Activated CD8-positive, alpha-beta memory T cell treated with anti-CD3 and anti-CD28 coated beads, Interleukin-2, amount 50 U/mL, for 24 hours (primary cell): ENCODE measurements around the gene TMEM181.
"Not testable (repeated sequence)": the region's sequence is repeated elsewhere in the genome, so short reads cannot be mapped to it uniquely, and the experiment has no call there.

ENCODE experiments used
- DNase-seq: peaks from one replicate; pipeline ENCODE4 v3.0.0-alpha.2; 2020; ENCODE audit errors: extremely low read depth

TMEM181 gene

DNA sequence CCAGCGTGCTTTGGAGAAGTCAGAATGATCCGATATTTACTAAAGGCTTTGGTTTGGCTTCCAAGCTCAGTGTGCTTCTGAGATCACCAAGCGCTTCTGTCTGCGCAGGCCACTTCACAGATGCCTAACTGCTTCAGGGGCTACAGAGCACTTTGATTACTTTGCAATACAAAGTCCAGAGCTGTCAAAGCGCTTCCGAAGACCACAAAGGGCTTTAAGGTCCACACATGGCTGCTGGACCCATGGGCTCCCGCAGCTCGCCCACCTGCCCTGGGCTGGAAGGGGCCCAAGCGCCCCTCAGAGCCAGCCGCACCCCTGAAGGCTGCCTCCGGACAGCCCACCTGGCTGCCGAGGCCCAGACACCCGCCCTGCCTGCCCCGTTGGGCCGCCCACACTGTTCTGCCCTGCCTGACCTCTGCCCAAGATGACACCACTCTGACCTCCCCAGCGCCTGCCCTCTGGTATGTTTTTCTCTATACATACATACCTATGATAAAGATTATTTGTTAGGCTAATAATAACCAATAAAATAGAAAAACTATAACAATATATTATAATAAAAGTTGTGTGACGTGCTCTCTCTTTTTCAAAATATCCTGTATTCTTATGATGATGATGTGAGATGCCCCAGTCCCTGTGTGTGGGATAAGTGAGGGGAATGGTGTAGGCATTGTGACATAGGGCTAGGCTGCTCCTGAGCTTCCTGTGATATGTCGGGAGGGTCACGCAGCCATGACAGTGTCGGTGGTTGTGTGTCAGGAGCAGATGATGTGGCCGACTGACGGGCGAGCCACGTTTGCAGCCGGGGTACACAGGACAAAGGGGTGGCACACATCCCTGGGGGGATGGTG is 62.0 kb downstream of the TMEM181 start:
- DNase-seq: no peak

DNA sequence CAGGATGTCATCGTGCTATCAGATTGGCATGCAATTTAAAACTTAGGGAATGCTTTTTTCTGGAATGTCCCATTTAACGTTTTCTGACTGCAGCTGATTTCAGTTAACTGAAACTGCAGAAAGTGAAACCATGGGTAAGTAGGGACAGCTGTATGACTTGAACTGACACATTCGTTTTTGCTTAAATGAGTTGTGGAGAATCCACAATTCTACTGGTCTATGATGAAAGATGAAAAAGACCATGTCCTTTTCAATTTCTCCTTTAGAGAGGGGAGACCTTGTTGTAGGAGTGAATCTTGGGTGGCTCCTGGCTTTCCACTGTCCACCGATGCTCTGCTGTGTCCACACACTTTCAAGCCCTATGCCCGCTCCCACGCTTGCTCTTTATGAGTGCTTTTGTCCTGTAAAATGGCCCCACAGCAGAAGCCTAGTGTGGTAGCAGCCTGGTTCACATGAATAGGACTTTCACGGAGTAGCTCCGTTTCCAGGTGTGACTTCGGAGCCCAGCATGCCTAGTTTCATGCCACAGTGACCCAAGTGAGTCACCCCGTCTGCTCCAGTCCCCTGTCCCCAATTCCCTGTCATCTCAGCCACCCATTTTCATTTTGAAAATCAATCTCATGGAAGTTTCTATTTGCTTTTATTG is 62.8 kb downstream of the TMEM181 start:
- no peak for DNase-seq

DNA sequence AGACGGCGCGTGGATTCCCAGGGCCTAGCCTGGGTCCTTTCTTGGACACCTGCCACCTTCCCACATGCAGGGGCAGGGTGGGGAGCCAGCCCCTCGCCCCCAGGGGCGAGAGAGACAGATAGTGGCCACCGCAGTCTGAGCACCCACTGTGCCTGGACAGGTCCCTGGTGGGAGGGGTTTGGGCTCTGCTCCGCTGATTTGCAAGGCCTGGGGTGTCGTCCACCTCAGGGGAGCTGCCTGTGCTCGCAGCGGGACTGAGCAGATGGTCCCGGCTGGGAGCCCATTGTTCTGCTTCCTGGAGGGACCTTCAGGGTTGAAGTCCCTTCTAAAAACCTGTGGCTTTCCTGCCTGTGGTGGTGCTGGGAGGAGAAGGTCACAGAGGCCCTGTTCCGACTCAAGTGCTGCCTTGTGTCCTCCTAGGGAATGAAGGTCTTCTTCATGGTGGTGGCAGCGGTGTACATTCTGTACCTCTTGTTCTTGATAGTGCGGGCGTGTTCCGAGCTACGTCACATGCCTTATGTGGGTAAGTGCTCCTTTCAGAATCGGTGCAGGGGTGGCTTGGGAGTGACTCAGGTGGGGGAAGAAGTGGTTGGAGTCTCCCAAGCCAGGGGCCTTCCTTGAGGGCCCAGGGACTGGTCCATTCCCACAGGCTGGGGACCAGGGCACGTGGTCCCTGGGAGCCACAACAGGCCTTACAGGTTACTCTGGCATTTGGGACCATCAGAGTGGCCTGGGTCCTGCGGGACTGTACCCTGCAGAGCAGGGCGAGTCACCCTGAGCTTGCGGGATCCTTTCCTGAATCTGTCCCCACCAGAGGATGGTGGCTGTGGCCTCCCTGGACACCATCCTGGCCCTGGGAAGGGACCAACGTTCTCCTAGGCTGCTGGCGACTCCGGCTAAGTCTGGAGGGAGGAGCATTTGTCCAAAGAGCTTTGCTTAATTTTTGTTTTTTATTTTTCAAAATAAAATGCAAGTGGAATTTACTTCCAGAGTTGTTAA is 65.1 kb downstream of the TMEM181 start:
- no peak for DNase-seq

DNA sequence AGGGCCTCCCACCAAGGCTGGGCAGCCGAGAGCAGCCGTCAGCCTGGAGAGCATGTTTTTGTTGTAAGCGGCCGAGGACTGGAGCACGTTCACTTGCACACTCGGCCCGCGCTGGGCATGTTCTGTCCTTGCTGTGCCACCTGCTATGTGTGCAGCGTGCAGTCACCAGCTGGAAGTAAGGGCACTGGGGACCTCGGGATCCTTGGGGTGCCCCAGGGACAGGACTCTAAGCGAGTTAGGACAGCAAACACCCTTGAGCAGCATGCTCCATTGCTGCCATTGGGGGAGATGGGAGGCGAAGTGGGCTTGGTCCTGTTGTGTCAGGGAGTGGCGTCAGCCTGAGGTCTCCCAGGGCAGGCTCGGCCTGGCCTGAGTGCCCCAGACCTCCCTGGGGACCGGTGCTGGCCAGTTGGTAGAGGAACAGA is 66.0 kb downstream of the TMEM181 start:
- DNase-seq: no peak

DNA sequence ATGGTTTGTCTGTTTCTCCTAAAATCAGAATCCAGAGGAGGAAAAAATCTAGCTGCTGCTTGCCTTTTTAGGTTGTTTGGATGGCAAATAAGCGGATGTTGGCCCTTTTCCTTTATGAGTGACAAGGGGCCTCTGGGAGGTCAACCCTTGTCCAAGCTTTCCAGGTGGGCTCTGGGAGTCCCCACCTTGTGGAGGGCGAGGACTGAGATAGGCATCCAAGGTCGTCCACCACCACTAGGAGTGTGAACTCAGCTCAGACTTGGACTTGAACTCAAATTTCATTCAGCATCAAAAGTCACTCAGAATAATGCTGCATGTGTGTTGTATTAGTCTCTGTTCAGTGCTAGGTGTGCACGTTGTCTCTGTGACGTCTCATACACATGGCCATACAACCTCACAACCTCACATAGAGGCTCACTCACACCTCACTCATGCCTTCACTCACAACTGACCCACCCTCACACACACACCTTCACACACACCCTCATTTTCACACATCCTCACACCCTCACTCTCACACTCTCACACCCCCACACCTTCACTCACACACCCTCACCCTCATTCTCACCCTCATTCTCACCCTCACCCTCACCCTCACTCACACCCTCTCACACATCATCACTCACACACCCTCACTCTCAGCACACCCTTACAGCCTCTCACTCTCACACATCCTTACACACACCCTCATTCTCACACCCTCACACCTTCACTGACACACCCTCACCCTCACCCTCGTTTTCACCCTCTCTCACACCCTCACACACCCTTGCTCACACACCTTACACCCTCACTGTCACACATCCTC is 66.7 kb downstream of the TMEM181 start:
- DNase-seq: no peak

DNA sequence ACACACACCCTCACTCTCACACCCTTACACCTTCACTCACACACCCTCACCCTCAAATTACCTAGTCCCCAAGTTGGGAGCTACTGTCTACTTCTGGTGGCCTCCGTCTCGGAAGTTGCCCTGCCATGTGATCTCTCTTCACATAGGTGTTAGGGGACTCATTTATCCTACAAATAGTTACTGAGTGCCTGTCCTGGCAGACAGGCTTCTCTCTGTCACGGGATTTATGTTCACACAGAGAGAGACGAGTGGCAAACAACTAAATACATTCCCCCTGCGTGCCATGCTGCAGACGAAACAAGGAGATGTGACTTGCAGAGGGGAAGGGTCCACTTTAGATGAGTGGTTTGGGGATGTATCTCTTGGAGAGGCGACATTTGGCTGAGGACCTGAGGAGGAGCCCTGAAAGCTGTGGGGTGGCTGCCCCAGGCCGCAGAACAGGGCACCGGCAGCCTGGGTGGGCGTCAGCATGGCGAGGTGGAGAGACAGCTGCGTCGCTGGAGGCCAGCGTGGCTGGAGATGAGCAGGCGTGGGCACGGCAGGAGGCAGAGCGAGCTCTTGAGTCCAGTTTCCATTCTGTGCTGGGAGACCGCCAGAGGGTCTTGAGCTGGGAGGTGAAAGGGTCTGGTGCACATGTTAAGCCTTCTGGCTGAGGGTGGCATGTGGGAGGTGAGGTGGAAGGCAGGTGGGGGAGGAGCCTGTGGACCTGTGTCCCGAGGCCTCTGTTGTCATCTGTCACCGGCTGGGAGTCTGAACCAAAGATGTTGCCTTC is 67.5 kb downstream of the TMEM181 start:
- no peak for DNase-seq

DNA sequence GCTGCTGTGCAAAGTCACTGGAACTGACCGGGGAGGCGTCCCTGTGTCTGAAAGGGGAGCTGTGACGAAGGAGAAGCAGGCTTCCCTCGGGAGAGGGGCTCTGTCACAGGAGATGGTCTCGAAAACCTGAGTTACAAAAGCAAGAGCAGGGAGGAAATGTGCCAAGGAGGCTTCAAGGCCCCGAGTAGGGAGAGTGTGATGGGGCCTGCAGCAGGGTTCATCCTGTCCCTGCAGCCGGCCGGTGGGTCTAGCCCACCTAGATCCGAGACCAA is 68.0 kb downstream of the TMEM181 start:
- DNase-seq: no peak

DNA sequence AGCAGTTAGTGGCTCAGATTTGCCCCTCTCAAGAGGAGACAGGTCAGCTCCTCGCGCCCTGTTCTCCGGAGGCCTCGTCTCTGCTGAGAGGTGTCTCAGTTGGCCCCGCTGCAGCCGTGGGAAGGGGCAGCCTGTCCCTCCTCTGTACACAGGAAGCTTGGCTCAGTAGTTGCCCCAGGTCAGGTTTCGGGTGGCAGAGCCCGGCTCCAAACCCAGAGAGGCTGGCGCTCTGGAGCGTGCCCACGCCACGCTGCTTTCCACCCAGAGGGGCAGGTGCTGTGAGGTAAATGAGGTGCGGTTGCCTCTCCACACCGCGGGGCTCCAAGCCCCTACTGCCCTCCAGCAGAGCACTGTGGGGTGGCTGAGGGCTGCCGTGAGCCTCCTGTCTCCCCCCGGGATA is 68.7 kb downstream of the TMEM181 start:
- no peak for DNase-seq

DNA sequence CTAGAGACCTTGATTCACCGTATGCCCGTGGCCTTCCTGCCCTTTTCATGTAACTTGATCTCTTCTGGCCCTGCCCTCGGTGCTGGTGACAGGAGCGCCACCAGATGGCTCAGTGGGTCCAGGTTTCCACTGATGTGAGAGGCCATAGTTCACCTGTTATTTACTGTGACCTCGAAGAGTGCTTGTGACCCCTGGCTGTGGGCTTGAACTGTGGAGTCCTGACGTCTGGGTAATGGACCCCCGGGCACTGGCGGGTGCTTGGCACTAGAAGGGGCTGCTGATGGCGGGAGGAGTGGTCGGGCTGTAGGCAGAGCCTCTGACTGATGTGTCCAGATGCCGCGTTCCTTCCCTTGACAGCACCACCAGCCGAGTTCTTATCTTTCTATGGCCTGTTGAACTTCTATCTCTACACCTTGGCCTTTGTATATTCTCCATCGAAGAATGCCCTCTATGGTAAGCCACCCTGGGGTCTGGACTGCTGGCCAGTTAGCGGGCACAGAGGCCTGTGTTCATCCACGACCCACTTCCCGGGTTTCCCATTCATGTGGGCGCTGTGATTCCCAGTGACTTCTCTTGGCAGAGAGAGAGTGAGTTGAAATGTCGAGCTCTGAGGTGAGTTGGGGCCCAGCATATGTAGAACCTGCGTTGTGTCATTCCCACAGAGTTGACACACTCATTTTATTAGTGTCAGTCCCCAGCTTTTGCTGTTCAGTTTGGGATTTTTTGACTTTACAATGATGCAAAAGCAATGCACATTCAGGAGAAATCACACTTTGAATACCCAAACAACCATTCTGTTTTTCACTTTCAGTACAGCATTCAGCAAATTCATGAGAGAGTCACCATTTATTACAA is 69.7 kb downstream of the TMEM181 start:
- DNase-seq: no peak

DNA sequence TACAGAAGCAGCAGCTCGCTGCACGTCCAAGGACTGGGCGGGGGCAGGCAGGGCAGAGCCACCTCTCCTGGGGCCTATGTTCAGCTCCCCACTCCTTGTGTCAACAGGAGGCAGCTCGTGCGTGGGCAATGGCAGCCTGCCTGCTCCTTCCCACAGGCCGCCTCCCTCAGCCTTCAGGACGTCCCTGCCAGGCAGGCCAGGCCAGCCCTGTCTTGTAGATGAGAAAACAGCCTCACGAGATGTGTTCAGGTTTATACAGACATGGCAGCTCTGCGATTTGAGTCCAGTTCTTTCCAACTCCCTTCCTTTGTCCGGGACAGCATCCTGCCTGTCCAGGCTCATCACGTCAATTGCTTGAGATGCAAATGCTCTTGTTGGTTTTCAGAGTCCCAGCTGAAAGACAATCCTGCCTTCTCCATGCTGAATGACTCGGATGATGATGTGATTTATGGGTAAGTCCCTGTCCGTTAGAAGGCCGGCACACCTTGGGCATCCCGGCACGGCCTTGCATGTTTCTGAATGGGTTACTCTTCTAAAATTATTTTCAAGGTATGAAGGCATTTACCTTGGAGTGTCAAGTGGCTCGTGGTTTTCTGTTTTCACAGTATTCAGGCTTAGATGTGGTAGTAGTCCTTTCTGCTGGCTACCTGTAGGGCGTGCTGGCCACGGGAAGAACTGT is 71.2 kb downstream of the TMEM181 start:
- no peak for DNase-seq

DNA sequence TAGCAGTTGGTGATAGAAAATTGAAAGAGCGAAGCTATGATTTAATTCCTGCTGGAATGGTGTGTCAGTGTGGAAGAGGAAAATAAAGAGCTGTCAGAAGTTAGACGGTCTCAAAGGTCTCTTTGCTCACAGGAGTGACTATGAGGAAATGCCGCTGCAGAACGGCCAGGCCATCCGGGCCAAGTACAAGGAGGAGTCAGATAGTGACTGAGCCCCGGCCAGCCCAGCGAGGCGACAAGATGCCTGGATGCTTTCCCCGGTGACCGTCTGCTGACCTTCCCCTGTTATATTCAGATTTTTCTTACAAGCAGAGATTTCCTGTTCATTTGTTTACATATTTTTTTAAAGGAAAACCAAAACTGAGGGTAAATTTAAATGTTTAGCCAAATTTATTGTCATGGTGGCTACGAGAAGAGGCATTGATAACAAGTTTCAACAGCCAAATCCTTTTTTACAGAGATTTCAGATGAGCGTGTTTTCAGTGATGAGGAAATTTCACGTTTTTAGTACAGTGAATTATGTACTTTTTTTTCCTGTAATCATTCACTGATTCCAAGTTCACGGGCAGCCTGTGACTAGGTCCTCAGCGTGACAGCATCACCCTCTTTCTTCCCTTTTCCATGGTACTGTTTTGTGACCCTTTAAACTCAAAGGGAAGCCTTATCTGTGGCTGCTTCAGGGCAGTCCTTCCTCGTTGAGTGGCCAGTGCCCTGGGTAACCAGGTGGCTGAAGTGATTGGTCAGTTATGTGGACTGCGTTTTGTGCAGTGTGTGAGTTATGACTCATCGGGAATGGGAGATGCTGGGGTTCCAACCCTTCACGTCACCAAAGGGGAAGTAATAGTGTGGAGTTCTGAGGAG is 72.0 kb downstream of the TMEM181 start:
- DNase-seq: no peak

DNA sequence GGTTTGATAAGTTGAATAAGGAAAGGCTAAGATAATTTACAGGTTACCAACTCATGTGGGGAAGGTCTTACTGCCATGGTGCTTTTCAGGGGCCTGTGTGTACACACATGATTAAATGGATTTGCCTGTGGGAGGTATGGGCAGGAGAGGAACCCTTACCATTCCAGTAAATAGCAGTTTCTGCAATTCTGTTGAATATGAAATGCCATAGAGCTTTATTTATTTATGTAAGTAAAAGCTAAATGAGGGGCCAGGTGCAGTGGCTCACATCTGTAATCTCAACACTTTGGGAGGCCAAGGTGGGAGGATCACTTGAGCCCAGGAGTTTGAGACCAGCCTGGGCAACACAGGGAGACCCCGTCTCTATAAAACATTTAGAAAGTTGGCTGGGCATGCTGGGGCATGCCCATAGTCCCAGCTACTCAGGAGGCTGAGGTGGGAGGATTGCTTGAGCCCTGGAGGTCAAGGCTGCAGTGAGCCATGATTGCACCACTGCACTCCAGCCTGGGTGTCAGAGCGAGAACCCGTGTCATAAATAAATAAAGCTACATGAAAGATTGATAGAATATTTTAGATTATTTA is 72.7 kb downstream of the TMEM181 start:
- DNase-seq: not testable (repeated sequence)

DNA sequence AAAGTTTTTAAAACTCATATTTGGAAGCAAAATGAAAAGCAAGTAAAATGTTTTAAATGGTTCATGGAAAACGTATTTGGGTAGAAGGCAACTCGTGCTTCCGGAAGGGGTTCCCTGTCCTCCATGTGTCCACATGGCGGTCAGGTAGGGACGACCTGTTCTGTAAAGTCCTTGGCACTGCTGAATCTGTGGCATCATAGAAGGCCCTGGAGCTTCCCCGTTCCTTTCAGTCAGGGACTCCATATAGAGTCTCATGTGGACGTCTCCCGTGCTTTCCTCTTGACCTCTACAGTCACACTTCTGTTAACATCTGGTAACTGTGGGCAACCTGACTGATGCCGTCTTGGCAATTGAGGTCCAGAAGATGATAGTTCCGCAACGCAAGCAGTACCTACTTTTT is 73.2 kb downstream of the TMEM181 start:
- no peak for DNase-seq

DNA sequence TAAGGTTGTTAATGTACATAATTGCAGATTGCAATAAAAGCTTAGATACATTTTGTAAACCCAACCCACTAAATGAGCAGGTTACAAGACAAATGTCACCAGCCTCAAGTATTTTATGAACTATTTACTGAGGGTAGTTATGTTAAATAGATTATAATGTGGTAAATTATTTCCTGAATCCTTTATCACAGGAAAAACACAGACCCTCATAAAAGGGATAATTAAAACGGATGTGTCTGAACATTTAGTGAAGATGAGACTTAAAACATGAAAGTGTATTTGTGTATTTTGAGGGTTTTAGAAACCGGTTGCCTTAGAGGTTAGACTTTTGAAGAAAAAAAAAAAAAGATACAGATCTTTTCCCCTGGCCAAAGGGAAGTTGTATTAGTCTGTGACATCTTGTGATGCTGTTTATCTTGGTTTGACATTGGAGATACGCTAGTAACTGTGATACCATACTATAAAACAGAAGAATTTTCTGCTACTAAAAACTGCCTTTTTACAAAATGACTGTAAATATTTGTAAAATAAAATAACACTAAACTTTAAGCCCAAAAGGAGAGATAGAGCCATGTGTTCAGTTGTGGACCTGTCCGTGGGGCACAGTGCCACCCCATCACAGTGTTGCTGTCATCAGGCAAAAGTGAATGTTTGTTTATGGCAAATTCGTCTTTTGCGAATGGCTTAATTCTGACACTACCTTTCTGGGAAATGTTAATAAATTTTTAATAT is 75.0 kb downstream of the TMEM181 start:
- DNase-seq: no peak

DNA sequence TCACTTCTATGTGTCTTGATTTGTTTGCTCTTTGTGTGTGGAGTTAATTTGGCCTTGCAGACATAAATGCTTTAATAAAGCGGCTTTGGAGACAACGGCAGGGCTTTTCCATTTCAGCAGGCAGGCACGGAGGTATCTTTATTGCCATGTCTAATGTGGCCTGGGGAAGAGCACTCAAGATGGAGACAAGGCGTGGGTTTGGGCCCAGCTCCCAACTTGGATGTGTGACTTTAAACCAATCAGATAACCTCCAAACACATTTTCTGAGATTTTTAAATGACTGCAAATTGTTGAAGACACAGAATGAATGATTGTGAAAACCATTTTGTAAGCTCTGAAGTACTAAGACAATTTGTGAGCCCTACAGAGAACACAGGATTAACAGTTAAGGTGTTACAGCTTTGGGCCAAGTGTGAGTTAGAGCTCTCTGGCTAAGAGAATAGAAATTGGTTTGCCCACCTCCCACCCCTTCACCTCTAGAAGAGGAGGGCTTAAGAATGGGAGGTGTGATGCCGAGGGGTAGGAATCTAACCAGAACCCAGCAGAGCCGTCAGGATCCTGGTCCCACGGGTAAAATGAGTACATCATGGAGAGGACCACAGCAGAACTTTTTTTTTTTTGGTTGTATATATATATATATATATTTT is 75.7 kb downstream of the TMEM181 start:
- no peak for DNase-seq

DNA sequence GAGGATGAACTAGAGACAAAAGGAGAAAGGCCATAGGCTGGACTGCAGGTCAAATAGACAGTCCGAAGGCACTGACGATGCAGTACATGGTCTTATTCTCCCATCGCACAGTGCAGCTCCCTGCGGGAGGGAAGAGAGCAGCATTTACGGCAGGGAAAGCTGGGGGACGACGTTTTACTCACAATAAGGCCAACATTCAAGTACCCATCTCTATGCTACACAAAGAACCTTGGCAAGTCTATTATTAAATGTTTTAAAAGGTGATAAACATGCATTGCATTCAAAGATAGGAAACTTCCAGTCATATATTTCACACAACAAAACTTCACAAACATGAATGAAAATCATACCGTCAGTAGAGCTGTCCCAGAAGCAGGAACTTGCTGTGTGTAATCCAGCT is 76.9 kb downstream of the TMEM181 start:
- DNase-seq: no peak
